Prostate gland (tissue), 2 donors: ENCODE data around the gene SNX13. TPM values are rescaled to one million over a fixed set of nuclear protein-coding genes. Genes with fewer than 3 reads are reported as not detected.
"Not testable (repeated sequence)": the region's sequence is repeated elsewhere in the genome, so short reads cannot be mapped to it uniquely, and the experiment has no call there.

Source experiments
- DNase-seq: peaks from one replicate; pipeline ENCODE4 v3.0.0-alpha.2; 2019; ENCODE audit warnings: low spot score
- H3K27ac ChIP-seq, 2 donors: fragments of 200-600 bp; sonication (generic); 2 replicates each; pipeline ENCODE4 v1.5.1; 2017 to 2019
- H3K27me3 ChIP-seq: fragments of 200-600 bp; sonication (generic); replicated peaks from 2 replicates; pipeline ENCODE4 v1.5.1; 2019; ENCODE audit not compliant: insufficient read depth
- H3K36me3 ChIP-seq, 2 donors: fragments of 200-600 bp; sonication (generic); 1 replicate in 1 of 2; 2 replicates in 1 of 2; pipeline versions ENCODE4 v1.5.1 to v1.8.1; 2017 to 2019
- H3K4me1 ChIP-seq: fragments of 200-600 bp; sonication (generic); replicated peaks from 2 replicates; pipeline ENCODE4 v1.5.1; 2019
- H3K4me3 ChIP-seq, 2 donors: fragments of 200-600 bp; sonication (generic); 2 replicates each; pipeline ENCODE4 v1.5.1; 2017 to 2019
- H3K9me3 ChIP-seq: fragments of 200-600 bp; sonication (generic); 2 replicates; pipeline ENCODE4 v1.5.1; 2017
- CTCF ChIP-seq, 4 experiments: fragments of 200-600 bp in 2 of 4; fragments of 450-650 bp in 2 of 4; sonication (generic) in 2 of 4; IDR thresholded peaks; 1 replicate in 3 of 4; 2 replicates in 1 of 4; pipeline ENCODE4 v1.5.1; 2016 to 2019; ENCODE audit warnings: antibody characterized with exemption in 4 of 4, mild to moderate bottlenecking in 2 of 4, moderate library complexity in 2 of 4
- POLR2A ChIP-seq: fragments of 450-650 bp; IDR thresholded peaks from one replicate; pipeline ENCODE4 v1.6.1; 2016; ENCODE audit warnings: antibody characterized with exemption, mild to moderate bottlenecking
- POLR2AphosphoS5 ChIP-seq: sonication (generic); formaldehyde crosslinking; IDR thresholded peaks from one replicate; pipeline ENCODE4 v1.6.1; 2017; ENCODE audit warnings: antibody characterized with exemption
- WGBS: methylation state at CpG from one replicate; pipeline ENCODE4 v1.1.5; 2018; 5-methylcytosine and 5-hydroxymethylcytosine counted together
- intact Hi-C: fragments of 100-400 bp; cut with DNase I; formaldehyde crosslinking; loops from one replicate; pipeline ENCODE4 v1.14.2; 2022
- total RNA-seq, 2 donors: library from RNA; depleted of rRNA; stranded (reverse); fragments of >200 nt; gene quantifications; one replicate each; pipeline ENCODE4 v1.1.0, GENCODE V29; 2016

SNX13 gene
- total RNA-seq, 2 donors from 2014 or later = 46.9 to 63.5 TPM

GRCh38 chr7:17815318-17815717, 125.0 kb downstream of the SNX13 start:
- intact Hi-C loops = no loop called here
- no peaks in the 10 kb centered on the region for H3K4me1 ChIP-seq
- no peaks in the 10 kb centered on the region for H3K36me3 ChIP-seq
- 54% methylated on average over 4 of the region's 4 CpGs for WGBS
- H3K27me3 ChIP-seq = no peaks in the 10 kb centered on the region
- H3K4me3 ChIP-seq = no peak overlapping the region
- no peak for DNase-seq
- no peak overlapping the region for H3K27ac ChIP-seq
- TF ChIP-seq POLR2AphosphoS5 (no peak), CTCF (IDR thresholded peaks at IDR 0.05) (no peak), POLR2A (no peak)
- H3K9me3 ChIP-seq = no peaks in the 10 kb centered on the region

GRCh38 chr7:17814058-17814457, 126.2 kb downstream of the SNX13 start:
- no peak overlapping the region for H3K4me3 ChIP-seq
- intact Hi-C loops = no loop called here
- H3K27ac ChIP-seq = no peak overlapping the region
- no peak for TF ChIP-seq POLR2A
- TF ChIP-seq POLR2AphosphoS5 = no peak
- TF ChIP-seq CTCF (IDR thresholded peaks at IDR 0.05) = no peak
- H3K36me3 ChIP-seq = no peaks in the 10 kb centered on the region
- 96% methylated on average over 1 of the region's 1 CpG for WGBS
- no peaks in the 10 kb centered on the region for H3K9me3 ChIP-seq
- H3K4me1 ChIP-seq = no peaks in the 10 kb centered on the region
- no peaks in the 10 kb centered on the region for H3K27me3 ChIP-seq
- DNase-seq = no peak

GRCh38 chr7:17809215-17809614, 131.1 kb downstream of the SNX13 start:
- H3K4me1 ChIP-seq, H3K9me3 ChIP-seq, DNase-seq, intact Hi-C loops, H3K4me3 ChIP-seq, H3K27me3 ChIP-seq, H3K36me3 ChIP-seq, H3K27ac ChIP-seq: not testable (repeated sequence)

GRCh38 chr7:17807242-17807641, 133.1 kb downstream of the SNX13 start:
- Histone ChIP-seq H3K4me3 (no peak overlapping the region), H3K4me1 (no peaks in the 10 kb centered on the region), H3K9me3 (no peaks in the 10 kb centered on the region), H3K27ac (no peak overlapping the region), H3K36me3 (no peaks in the 10 kb centered on the region), H3K27me3 (no peaks in the 10 kb centered on the region)
- DNase-seq = no peak
- intact Hi-C loops = no loop called here
- no peak for TF ChIP-seq POLR2AphosphoS5
- no peak for TF ChIP-seq POLR2A
- no peak for TF ChIP-seq CTCF (IDR thresholded peaks at IDR 0.05)
- 73% methylated on average over 9 of the region's 9 CpGs for WGBS

- intact Hi-C loops = no loop called here
- Histone ChIP-seq H3K27ac (no peak overlapping the region), H3K9me3 (no peaks in the 10 kb centered on the region), H3K36me3 (no peaks in the 10 kb centered on the region), H3K27me3 (no peaks in the 10 kb centered on the region), H3K4me1 (no peaks in the 10 kb centered on the region), H3K4me3 (no peak overlapping the region)
- TF ChIP-seq POLR2A = no peak
- DNase-seq = no peak
- 93% methylated on average over 14 of the region's 14 CpGs for WGBS
Observed at GRCh38 chr7:17806631-17807030, 133.7 kb downstream of the SNX13 start.

GRCh38 chr7:17802056-17802455, 138.2 kb downstream of the SNX13 start:
- no peaks in the 10 kb centered on the region for H3K27me3 ChIP-seq
- H3K36me3 ChIP-seq = no peaks in the 10 kb centered on the region
- no peaks in the 10 kb centered on the region for H3K4me1 ChIP-seq
- 100% methylated on average over 2 of the region's 2 CpGs for WGBS
- H3K9me3 ChIP-seq = no peaks in the 10 kb centered on the region
- intact Hi-C loops = no loop called here
- no peak for DNase-seq
- H3K4me3 ChIP-seq = no peak overlapping the region
- no peak overlapping the region for H3K27ac ChIP-seq
- TF ChIP-seq POLR2AphosphoS5 (no peak), CTCF (IDR thresholded peaks at IDR 0.05) (no peak), POLR2A (no peak)
